Measurements from ENCODE around the gene CACNA2D1. TPM values are rescaled to one million over a fixed set of nuclear protein-coding genes. Genes with fewer than 3 reads are reported as not detected.

Gene CACNA2D1
- total RNA-seq, 1 experiment from 2014 or later, result 36.2 TPM

GRCh38 chr7:82373926-82374635 is 69.5 kb downstream of the CACNA2D1 start:
- Histone ChIP-seq H2BK5ac (ENCODE audit: insufficient read length, low read length) (no peak overlapping the region), H3K14ac (ENCODE audit: insufficient read depth, low read length) (no peak overlapping the region), H4K8ac (replicated peaks; ENCODE audit: insufficient read length, low read depth, low read length) (no peak overlapping the region), H3K79me2 (ENCODE audit: insufficient read depth, low read length) (no peaks in the 10 kb centered on the region), H2BK12ac (ENCODE audit: insufficient read length, low read depth, low read length) (no peak overlapping the region), H3K23me2 (ENCODE audit: insufficient read length, low read depth, low read length, poor library complexity, severe bottlenecking) (no peaks in the 10 kb centered on the region), H3K27ac (ENCODE audit: insufficient read length, low read depth, low read length) (no peak overlapping the region), H4K91ac (ENCODE audit: insufficient read length, low read depth, low read length) (no peak overlapping the region), H3T11ph (ENCODE audit: low read length) (no peak overlapping the region), H2BK15ac (ENCODE audit: low read depth, low read length) (no peak overlapping the region), H2AK5ac (ENCODE audit: insufficient read length, low read length) (no peak overlapping the region), H2AFZ (ENCODE audit: low read length) (no peak overlapping the region), H4K5ac (ENCODE audit: insufficient read length, low read depth, low read length) (no peak overlapping the region), H3K4ac (ENCODE audit: low read depth, low read length) (no peak overlapping the region), H2BK120ac (ENCODE audit: low read depth, low read length, poor library complexity, severe bottlenecking) (no peak overlapping the region), H3K23ac (ENCODE audit: insufficient read length, low read depth, low read length) (no peak overlapping the region), H4K20me1 (ENCODE audit: control insufficient read depth, insufficient read depth, insufficient read length) (no peaks in the 10 kb centered on the region), H3K4me2 (ENCODE audit: insufficient read depth, insufficient read length, low read length) (no peak overlapping the region), H3K9ac (ENCODE audit: extremely low read depth, insufficient read length, low read length) (no peak overlapping the region), H3K56ac (ENCODE audit: insufficient read length, low read depth, low read length) (no peak overlapping the region), H3K4me1 (ENCODE audit: insufficient read depth, low read length) (no peaks in the 10 kb centered on the region), H2BK20ac (ENCODE audit: low read depth, low read length, poor library complexity, severe bottlenecking) (no peak overlapping the region), H3K18ac (ENCODE audit: insufficient read length, low read depth, low read length) (no peak overlapping the region), H3K9me3 (ENCODE audit: control insufficient read depth, low read depth, low read length) (no peaks in the 10 kb centered on the region), H3K27me3 (ENCODE audit: insufficient read depth, low read length) (no peaks in the 10 kb centered on the region), H3K79me1 (ENCODE audit: insufficient read depth, low read depth, low read length, poor library complexity, severe bottlenecking) (no peaks in the 10 kb centered on the region)
- H3K4me3 Mint-ChIP-seq, result no peak overlapping the region
- no peaks in the 10 kb centered on the region for H3K36me3 Mint-ChIP-seq (ENCODE audit: insufficient read depth in 1 of 3, low read depth in 3 of 3)
- H3K9me3 Mint-ChIP-seq, result no peaks in the 10 kb centered on the region
- no peak for TF ChIP-seq CTCF (conservative IDR thresholded peaks at IDR 0.05)
- DNase-seq, result no peak
- H3K27ac Mint-ChIP-seq, result no peak overlapping the region; a peak in 1 of 7 replicates
- H3K4me1 Mint-ChIP-seq, result peaks cover 19 to 20% of the 10 kb centered on the region in 2 experiments
- no CpG with 5 or more reads among the region's 7 CpGs for WGBS (ENCODE audit: extremely low coverage, insufficient read length, low lambda C conversion rate)
- H3K27me3 Mint-ChIP-seq (ENCODE audit: low read depth), result no peaks in the 10 kb centered on the region
